HG02759 (cell line): ENCODE measurements around the gene HOXA2.

Experiments
- ATAC-seq: cut with Tn5 transposase; IDR thresholded peaks from one replicate; pipeline ENCODE4 v1.9.1; 2021; ENCODE audit warnings: mild to moderate bottlenecking, moderate library complexity; ENCODE audit not compliant: unreplicated experiment

HOXA2 gene

GRCh38 chr7:27112955-27113949 lies 10.8 kb upstream of the HOXA2 start:
- ATAC-seq: no peak

GRCh38 chr7:27112361-27112760 lies 9.9 kb upstream of the HOXA2 start:
- ATAC-seq: no peak

GRCh38 chr7:27111751-27112277 lies 9.3 kb upstream of the HOXA2 start:
- ATAC-seq: no peak

GRCh38 chr7:27111042-27111750 lies 8.7 kb upstream of the HOXA2 start:
- ATAC-seq: no peak

- no peak for ATAC-seq
Observed at GRCh38 chr7:27110186-27111031, 7.9 kb upstream of the HOXA2 start.

- ATAC-seq: no peak
Observed at GRCh38 chr7:27109466-27110185, 7.1 kb upstream of the HOXA2 start.

GRCh38 chr7:27108390-27109127 lies 6.1 kb upstream of the HOXA2 start:
- ATAC-seq: no peak

- no peak for ATAC-seq
Observed at GRCh38 chr7:27107391-27108381, 5.2 kb upstream of the HOXA2 start.

GRCh38 chr7:27106901-27107240 lies 4.4 kb upstream of the HOXA2 start:
- ATAC-seq: no peak

GRCh38 chr7:27106181-27106900 lies 3.9 kb upstream of the HOXA2 start:
- ATAC-seq: no peak

GRCh38 chr7:27105301-27106031 lies 3.0 kb upstream of the HOXA2 start:
- ATAC-seq: no peak

- no peak for ATAC-seq
Observed at GRCh38 chr7:27104341-27105058, 2.0 kb upstream of the HOXA2 start.

- ATAC-seq: no peak
Observed at GRCh38 chr7:27103489-27104226, 1.2 kb upstream of the HOXA2 start.

- ATAC-seq: no peak
Observed at GRCh38 chr7:27101957-27102580, 414 bp downstream of the HOXA2 start.
